HL-60/S4 treated with retinoic acid at 250 ng/mL for 4 days and 3 days (cell line): Measurements from ENCODE around the gene METAP1D.
"Not testable (repeated sequence)": the region's sequence is repeated elsewhere in the genome, so short reads cannot be mapped to it uniquely, and the experiment has no call there.

Experiments
- in situ Hi-C: fragments of 300-500 bp; cut with MboI; formaldehyde crosslinking; loops from 2 replicates; pipeline ENCODE4 v1.7.0; 2022; ENCODE audit warnings: low sequenced_read_pairs

METAP1D gene

DNA sequence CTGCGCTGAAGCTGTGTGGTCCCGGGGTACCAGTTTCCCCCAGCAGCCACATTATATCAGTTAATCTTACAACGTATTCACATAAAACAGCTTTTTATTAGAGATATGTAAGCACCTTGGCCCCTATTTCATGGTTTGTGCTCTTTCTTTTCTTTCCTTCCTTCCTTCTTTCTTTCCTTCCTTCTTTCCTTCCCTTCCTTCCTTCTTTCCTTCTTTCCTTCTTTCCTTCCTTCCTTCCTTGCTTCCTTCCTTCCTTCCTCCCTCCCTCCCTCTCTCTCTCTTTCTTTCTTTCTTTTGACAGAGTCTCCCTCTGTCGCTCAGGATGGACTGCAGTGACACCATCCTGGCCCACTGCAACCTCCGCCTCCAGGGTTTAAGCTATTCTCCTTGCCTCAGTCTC is 3.7 kb upstream of the METAP1D start:
- in situ Hi-C loops, result no loop called here

DNA sequence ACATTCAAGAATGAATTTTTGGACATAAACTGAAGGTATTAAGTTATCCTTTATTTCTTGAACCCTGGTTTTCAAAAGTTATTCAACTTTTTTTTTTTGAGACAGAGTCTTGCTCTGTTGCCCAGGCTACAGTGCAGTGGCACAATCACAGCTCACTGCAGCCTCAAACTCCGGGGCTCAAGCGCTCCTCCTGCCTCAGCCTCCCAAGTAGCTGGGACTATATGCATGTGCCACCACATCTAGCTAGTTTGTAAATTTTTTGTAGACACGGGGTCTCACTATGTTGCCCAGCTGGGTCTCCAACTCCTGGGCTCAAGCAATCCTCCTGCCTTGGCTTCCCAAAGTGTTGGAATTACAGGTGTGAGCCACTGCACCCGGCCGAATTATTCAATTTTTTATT is 2.7 kb upstream of the METAP1D start:
- in situ Hi-C loops, result not testable (repeated sequence)

DNA sequence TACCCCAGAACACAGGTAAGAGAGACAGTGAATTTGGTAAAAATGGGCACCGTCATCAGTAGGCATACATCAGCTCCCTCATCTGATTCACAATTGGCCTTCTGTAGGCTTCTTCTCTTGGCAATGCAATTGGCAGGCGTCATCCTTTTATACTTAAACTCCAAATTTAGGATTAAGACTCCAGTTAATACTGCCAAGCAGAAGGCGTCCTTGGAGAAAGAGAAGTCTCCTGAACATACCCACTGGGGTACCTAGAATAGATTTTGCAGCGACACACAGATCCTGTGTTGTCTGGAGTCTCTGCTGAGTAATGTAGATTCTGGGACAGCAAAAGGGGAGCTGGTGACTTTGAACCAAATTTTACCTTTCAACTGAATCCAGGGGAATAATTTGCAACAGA is 592 bp upstream of the METAP1D start:
- in situ Hi-C loops, result no loop called here

- in situ Hi-C loops, result no loop called here
These were observed 1.1 kb downstream of the METAP1D start for GRCh38 chr2:172000696-172001361.

- in situ Hi-C loops, result no loop called here
These were observed 7.6 kb downstream of the METAP1D start for GRCh38 chr2:172007372-172007771.

DNA sequence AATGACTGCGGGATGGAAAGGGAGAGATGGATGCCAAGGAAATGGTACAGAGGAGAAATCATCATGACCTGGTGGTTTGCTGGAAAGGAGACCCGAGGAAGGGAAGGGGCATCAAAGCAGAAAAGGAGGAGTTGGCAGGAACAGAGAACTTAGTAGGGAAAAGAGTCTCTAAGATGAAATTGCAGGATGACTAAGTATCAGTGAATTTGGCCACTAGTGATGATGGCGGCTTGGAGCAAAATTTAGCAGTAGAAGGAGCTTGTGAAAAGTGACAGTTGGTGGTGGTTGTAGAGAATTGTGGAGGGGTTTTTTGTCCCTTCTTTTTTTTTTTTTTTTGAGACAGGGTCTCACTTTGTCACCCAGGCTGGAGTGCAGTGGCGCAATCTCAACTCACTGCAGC is 10.1 kb downstream of the METAP1D start:
- in situ Hi-C loops, result no loop called here

- in situ Hi-C loops, result no loop called here
These were observed 12.2 kb downstream of the METAP1D start for GRCh38 chr2:172011812-172012575.

DNA sequence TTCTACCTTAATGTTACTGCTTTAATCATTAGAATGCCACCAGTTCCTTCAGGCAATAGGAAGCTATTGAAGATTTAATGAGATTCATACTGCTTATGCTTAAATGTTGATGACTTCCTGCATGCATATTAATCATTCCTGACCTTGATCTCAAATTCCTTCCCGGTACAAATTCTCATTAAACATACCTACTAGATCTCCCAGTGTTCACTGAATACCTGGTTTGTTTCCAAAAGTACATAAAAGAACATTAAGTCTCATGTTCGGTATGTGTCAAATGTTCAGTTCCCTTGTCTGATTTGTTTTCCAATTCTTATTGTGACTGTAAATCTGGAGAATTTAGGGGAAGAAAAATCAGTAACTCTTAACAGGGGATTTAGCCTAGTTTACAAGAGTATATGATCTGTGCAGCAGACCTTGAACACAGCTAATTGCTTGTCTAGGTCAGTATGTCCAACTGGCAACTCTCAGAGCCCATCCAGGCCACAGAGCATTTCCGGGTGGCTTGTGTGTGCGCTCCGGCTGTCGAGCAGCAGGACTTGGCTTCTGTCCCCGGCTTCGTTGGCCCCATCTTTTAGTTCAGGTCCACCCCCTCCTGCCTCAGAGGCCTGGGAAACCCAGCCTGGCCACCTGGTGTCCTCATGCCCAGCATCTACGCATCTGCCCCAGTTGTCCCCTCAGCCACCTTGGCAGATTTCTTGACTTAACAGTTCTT is 13.1 kb downstream of the METAP1D start:
- in situ Hi-C loops, result no loop called here

GRCh38 chr2:172013396-172013795 is 13.6 kb downstream of the METAP1D start:
- in situ Hi-C loops, result no loop called here

- in situ Hi-C loops, result no loop called here
These were observed 21.6 kb downstream of the METAP1D start for GRCh38 chr2:172021074-172021931.

- in situ Hi-C loops, result no loop called here
These were observed 22.2 kb downstream of the METAP1D start for GRCh38 chr2:172021955-172022354.

DNA sequence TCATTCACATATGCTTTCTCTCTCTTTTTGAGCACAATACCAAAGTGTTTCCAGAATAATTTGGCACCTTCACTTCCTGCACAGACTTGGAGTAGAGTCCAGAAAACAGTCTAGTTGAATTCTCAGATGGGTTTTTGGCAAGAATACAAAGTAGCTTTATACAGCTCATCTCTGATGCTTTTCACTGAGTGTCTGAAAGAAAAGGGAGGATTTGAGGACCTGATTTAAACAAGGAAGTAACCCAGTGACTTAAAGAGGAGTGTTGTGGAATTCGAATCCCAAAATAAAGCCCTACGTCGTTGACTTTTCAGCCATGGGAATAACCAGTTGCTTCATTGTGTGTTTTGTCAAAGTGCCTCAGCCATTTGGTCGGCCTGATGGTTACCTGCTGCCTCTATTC is 31.8 kb downstream of the METAP1D start:
- in situ Hi-C loops, result no loop called here

GRCh38 chr2:172038121-172038520 is 38.4 kb downstream of the METAP1D start:
- in situ Hi-C loops, result no loop called here

DNA sequence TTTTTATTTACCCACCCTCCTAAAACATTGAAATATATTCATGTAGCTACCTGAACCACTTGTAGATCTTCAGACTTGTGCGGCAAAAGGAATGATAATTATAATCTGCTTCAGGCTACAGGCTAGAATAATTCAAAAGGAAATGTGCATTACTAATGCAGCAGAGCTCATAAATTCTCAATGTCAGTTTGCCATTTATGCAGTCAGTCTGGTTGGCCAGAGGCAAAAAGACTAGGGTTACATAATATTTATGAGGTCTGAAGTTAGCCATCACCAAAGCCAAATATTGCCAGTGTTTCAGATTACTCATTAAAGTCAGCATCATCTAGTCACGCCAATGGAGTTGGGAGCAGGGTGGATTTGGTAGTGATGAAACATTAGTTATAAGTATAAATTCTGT is 38.9 kb downstream of the METAP1D start:
- in situ Hi-C loops, result no loop called here

GRCh38 chr2:172039011-172039704 is 39.4 kb downstream of the METAP1D start:
- in situ Hi-C loops, result no loop called here

DNA sequence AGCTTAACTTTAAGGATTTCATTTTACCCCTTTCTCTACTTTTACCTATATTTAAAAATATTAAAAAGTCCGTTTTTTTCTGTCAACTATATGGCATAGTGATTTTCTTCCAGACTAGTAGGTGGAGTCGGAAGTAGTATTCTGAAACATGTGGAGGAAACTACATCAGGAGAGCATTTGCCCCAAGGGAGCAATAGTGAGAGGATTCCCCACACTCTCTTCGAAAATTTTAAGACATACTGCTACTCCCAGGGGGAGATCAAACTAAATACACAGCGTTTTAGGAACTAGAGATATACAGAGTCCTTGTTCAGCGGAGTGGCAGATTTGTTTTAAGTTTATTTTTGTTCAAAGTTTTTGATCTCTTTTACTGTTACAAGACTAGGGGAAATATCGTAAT is 40.6 kb downstream of the METAP1D start:
- in situ Hi-C loops, result no loop called here

GRCh38 chr2:172046080-172046678 is 46.4 kb downstream of the METAP1D start:
- in situ Hi-C loops, result no loop called here

GRCh38 chr2:172046866-172047565 is 47.3 kb downstream of the METAP1D start:
- in situ Hi-C loops, result no loop called here
